Endothelial cell of umbilical vein (primary cell): ENCODE data around the gene MS4A13.

ENCODE experiments used
- EZH2 ChIP-seq: IDR thresholded peaks from 2 replicates; pipeline ENCODE4 v1.6.1; 2012; ENCODE audit warnings: borderline replicate concordance, low read depth, mild to moderate bottlenecking, moderate library complexity, low read length, inconsistent platforms; ENCODE audit not compliant: severe bottlenecking
- FOS ChIP-seq: IDR thresholded peaks from 2 replicates; pipeline ENCODE4 v1.6.1; 2011; ENCODE audit warnings: mild to moderate bottlenecking, low read length, moderate library complexity, borderline replicate concordance; ENCODE audit not compliant: insufficient read depth
- JUN ChIP-seq: IDR thresholded peaks from 2 replicates; pipeline ENCODE4 v1.6.1; 2011; ENCODE audit warnings: borderline replicate concordance, low read depth; ENCODE audit not compliant: insufficient read length, insufficient read depth
- MYC ChIP-seq: IDR thresholded peaks from one replicate; pipeline ENCODE4 v1.6.1; 2011; ENCODE audit warnings: mild to moderate bottlenecking, low read depth, low read length
- POLR2A ChIP-seq: IDR thresholded peaks from 2 replicates; pipeline ENCODE4 v1.6.1; 2012; ENCODE audit warnings: low read depth, mild to moderate bottlenecking, control low read depth, low read length
- POLR2AphosphoS5 ChIP-seq: IDR thresholded peaks from 2 replicates; pipeline ENCODE4 v1.6.1; 2012; ENCODE audit warnings: low read depth, mild to moderate bottlenecking, control low read depth, low read length, moderate library complexity; ENCODE audit not compliant: insufficient read depth
- TF ChIP-seq, protein P1 (sequence below), 2 donors: IDR thresholded peaks; 1 replicate in 1 of 2; 2 replicates in 1 of 2; pipeline ENCODE4 v1.5.1; 2011; ENCODE audit warnings: low read length in 2 of 2, mild to moderate bottlenecking in 2 of 2, moderate library complexity in 2 of 2, control low read depth in 1 of 2, inconsistent platforms in 1 of 2, low read depth in 1 of 2; ENCODE audit not compliant: insufficient read depth in 1 of 2; ENCODE audit errors: extremely low read depth in 1 of 2
- TF ChIP-seq, protein P2 (sequence below): IDR thresholded peaks from 2 replicates; pipeline ENCODE4 v1.6.1; 2011; ENCODE audit not compliant: insufficient read depth, insufficient read length

DNA sequence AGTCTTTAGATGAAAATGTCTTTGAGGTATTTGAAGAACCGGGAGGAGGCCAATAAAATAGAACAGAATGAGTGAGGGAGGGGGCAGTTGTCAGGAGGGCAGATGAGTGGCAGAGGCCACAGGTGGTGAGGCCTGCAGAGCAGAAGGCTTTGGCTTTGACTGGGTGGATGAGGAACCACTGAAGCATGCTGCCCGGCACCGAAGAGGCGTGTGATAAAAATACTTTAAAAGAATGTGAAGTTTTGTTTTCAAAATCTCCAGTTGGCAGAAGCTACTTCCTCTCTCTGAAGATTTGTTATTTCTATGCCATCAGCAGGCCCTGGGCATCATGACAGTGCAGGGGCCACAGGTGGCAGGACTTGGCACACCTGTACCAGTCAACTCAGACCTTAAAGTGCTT lies 16.3 kb upstream of the MS4A13 start:
- TF ChIP-seq, protein P1, sequence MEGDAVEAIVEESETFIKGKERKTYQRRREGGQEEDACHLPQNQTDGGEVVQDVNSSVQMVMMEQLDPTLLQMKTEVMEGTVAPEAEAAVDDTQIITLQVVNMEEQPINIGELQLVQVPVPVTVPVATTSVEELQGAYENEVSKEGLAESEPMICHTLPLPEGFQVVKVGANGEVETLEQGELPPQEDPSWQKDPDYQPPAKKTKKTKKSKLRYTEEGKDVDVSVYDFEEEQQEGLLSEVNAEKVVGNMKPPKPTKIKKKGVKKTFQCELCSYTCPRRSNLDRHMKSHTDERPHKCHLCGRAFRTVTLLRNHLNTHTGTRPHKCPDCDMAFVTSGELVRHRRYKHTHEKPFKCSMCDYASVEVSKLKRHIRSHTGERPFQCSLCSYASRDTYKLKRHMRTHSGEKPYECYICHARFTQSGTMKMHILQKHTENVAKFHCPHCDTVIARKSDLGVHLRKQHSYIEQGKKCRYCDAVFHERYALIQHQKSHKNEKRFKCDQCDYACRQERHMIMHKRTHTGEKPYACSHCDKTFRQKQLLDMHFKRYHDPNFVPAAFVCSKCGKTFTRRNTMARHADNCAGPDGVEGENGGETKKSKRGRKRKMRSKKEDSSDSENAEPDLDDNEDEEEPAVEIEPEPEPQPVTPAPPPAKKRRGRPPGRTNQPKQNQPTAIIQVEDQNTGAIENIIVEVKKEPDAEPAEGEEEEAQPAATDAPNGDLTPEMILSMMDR (IDR thresholded peaks at IDR 0.05; ENCODE audit: extremely low read depth in 1 of 2, insufficient read depth in 1 of 2, low read depth in 1 of 2, low read length in 2 of 2): no peak
- no peak for TF ChIP-seq POLR2A
- TF ChIP-seq, protein P2, sequence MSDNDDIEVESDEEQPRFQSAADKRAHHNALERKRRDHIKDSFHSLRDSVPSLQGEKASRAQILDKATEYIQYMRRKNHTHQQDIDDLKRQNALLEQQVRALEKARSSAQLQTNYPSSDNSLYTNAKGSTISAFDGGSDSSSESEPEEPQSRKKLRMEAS: no peak
- TF ChIP-seq POLR2AphosphoS5: no peak
- TF ChIP-seq EZH2: no peak
- no peak for TF ChIP-seq FOS
- no peak for TF ChIP-seq JUN
- no peak for TF ChIP-seq MYC
